ENCODE data around the gene HNF4A. TPM values are rescaled to one million over a fixed set of nuclear protein-coding genes. Genes with fewer than 3 reads are reported as not detected.

Gene HNF4A
- total and polyA plus RNA-seq, 2 of the 13 experiments (the other 11 are each of a cell fraction or from before 2014, with no cell fraction given), result 80.9 to 169 TPM

DNA sequence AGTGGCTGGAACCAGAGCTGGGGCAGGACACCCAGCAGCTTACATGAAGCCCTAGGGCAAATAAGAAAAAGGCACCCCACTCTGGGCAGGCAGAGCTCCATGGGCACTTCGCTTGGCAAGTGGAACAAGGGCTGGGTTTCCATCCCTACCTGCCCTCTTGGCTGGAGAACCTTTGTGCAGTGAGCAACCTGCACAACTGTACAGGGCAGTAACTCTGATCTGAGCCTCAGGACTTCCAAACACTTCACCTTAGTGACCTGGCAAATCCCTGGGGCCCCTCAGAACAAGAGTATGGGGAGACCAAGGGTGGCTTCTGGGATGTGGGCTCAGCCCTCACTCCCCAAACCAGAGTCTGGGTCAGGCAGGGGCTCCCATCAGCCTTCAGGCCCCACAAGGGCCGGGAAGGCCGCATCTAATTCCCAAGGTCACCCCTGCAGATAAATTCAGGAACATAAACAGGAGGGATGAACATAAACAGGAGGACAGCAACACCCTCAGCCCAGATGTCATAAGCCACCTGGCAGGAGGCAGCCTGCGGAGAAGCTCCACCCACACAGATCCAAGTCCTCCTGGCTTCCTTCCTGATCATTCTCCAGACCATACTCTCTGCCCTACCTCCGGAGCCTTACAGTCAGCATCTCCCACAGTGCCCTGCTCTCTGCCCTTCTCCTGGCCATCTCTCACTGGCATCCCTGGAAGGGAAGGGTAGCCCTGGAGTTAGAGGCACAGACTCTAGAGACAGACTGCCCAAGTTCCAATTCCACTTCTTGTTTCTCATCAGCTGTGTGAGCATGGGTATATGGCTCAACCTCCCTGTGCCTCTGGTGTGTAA lies 37.5 kb downstream of the HNF4A start (continued):
- TF ChIP-seq, protein P1, sequence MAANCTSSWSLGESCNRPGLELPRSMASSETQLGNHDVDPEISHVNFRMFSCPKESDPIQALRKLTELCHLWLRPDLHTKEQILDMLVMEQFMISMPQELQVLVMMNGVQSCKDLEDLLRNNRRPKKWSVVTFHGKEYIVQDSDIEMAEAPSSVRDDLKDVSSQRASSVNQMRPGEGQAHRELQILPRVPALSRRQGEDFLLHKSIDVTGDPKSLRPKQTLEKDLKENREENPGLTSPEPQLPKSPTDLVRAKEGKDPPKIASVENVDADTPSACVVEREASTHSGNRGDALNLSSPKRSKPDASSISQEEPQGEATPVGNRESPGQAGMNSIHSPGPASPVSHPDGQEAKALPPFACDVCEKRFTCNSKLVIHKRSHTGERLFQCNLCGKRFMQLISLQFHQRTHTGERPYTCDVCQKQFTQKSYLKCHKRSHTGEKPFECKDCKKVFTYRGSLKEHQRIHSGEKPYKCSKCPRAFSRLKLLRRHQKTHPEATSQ (CRISPR knock-in tag; IDR thresholded peaks at IDR 0.05; ENCODE audit: borderline replicate concordance), result 0 out of 2 replicates have a peak, but pooled peaks have one; percentile 53
- TF ChIP-seq PCBP1 (IDR thresholded peaks at IDR 0.05; ENCODE audit: borderline replicate concordance, low read depth, low read length), result no peak
- TF ChIP-seq FOXM1 (CRISPR knock-in tag; IDR thresholded peaks at IDR 0.05), result no peak; the same call in 1 of the 2 replicates
- peak; percentile 21; the same call in 1 of the 2 replicates for TF ChIP-seq SIN3A (IDR thresholded peaks at IDR 0.05; ENCODE audit: borderline replicate concordance, low read depth, low read length)
- TF ChIP-seq TAF15 (IDR thresholded peaks at IDR 0.05; ENCODE audit: low read depth, low read length, poor library complexity, severe bottlenecking), result no peak
- no peak for TF ChIP-seq ZFP41 (CRISPR knock-in tag; IDR thresholded peaks at IDR 0.05; ENCODE audit: borderline replicate concordance)
- TF ChIP-seq, protein P2, sequence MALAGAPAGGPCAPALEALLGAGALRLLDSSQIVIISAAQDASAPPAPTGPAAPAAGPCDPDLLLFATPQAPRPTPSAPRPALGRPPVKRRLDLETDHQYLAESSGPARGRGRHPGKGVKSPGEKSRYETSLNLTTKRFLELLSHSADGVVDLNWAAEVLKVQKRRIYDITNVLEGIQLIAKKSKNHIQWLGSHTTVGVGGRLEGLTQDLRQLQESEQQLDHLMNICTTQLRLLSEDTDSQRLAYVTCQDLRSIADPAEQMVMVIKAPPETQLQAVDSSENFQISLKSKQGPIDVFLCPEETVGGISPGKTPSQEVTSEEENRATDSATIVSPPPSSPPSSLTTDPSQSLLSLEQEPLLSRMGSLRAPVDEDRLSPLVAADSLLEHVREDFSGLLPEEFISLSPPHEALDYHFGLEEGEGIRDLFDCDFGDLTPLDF (CRISPR knock-in tag; IDR thresholded peaks at IDR 0.05), result no peak
- TF ChIP-seq, protein P3, sequence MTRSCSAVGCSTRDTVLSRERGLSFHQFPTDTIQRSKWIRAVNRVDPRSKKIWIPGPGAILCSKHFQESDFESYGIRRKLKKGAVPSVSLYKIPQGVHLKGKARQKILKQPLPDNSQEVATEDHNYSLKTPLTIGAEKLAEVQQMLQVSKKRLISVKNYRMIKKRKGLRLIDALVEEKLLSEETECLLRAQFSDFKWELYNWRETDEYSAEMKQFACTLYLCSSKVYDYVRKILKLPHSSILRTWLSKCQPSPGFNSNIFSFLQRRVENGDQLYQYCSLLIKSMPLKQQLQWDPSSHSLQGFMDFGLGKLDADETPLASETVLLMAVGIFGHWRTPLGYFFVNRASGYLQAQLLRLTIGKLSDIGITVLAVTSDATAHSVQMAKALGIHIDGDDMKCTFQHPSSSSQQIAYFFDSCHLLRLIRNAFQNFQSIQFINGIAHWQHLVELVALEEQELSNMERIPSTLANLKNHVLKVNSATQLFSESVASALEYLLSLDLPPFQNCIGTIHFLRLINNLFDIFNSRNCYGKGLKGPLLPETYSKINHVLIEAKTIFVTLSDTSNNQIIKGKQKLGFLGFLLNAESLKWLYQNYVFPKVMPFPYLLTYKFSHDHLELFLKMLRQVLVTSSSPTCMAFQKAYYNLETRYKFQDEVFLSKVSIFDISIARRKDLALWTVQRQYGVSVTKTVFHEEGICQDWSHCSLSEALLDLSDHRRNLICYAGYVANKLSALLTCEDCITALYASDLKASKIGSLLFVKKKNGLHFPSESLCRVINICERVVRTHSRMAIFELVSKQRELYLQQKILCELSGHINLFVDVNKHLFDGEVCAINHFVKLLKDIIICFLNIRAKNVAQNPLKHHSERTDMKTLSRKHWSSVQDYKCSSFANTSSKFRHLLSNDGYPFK (CRISPR knock-in tag; IDR thresholded peaks at IDR 0.05; ENCODE audit: borderline replicate concordance), result no peak; the same call in 1 of the 2 replicates
- no peak for TF ChIP-seq CBX2 (IDR thresholded peaks at IDR 0.05; ENCODE audit: low read depth, low read length)
- no peak for TF ChIP-seq CBX2 (CRISPR knock-in tag; IDR thresholded peaks at IDR 0.05; ENCODE audit: low read depth)
- TF ChIP-seq, protein P4, sequence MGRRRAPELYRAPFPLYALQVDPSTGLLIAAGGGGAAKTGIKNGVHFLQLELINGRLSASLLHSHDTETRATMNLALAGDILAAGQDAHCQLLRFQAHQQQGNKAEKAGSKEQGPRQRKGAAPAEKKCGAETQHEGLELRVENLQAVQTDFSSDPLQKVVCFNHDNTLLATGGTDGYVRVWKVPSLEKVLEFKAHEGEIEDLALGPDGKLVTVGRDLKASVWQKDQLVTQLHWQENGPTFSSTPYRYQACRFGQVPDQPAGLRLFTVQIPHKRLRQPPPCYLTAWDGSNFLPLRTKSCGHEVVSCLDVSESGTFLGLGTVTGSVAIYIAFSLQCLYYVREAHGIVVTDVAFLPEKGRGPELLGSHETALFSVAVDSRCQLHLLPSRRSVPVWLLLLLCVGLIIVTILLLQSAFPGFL (CRISPR knock-in tag; IDR thresholded peaks at IDR 0.05), result no peak
- no peak for TF ChIP-seq ZKSCAN1 (IDR thresholded peaks at IDR 0.05; ENCODE audit: low read length)
- TF ChIP-seq HDAC6 (IDR thresholded peaks at IDR 0.05; ENCODE audit: low read depth, low read length), result no peak
- TF ChIP-seq, protein P5, sequence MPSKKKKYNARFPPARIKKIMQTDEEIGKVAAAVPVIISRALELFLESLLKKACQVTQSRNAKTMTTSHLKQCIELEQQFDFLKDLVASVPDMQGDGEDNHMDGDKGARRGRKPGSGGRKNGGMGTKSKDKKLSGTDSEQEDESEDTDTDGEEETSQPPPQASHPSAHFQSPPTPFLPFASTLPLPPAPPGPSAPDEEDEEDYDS (CRISPR knock-in tag; IDR thresholded peaks at IDR 0.05), result peak; percentile 90
- 0 out of 2 replicates have a peak, but pooled peaks have one; percentile 69 for TF ChIP-seq ZNF33B (CRISPR knock-in tag; IDR thresholded peaks at IDR 0.05)
- TF ChIP-seq CEBPG (CRISPR knock-in tag; IDR thresholded peaks at IDR 0.05), result peak; percentile 69
- TF ChIP-seq TBL1XR1 (IDR thresholded peaks at IDR 0.05; ENCODE audit: borderline replicate concordance, low read length, partially characterized antibody), result no peak
- no peak for TF ChIP-seq NCOR1 (IDR thresholded peaks at IDR 0.05; ENCODE audit: borderline replicate concordance, low read length)
